HG03460 (cell line): Measurements from ENCODE around the gene TMEM60.
"Not testable (repeated sequence)": the region's sequence is repeated elsewhere in the genome, so short reads cannot be mapped to it uniquely, and the experiment has no call there.

Experiments
- ATAC-seq: cut with Tn5 transposase; IDR thresholded peaks from one replicate; pipeline ENCODE4 v1.9.1; 2021; ENCODE audit not compliant: unreplicated experiment

Gene TMEM60, protein sequence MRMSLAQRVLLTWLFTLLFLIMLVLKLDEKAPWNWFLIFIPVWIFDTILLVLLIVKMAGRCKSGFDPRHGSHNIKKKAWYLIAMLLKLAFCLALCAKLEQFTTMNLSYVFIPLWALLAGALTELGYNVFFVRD

DNA sequence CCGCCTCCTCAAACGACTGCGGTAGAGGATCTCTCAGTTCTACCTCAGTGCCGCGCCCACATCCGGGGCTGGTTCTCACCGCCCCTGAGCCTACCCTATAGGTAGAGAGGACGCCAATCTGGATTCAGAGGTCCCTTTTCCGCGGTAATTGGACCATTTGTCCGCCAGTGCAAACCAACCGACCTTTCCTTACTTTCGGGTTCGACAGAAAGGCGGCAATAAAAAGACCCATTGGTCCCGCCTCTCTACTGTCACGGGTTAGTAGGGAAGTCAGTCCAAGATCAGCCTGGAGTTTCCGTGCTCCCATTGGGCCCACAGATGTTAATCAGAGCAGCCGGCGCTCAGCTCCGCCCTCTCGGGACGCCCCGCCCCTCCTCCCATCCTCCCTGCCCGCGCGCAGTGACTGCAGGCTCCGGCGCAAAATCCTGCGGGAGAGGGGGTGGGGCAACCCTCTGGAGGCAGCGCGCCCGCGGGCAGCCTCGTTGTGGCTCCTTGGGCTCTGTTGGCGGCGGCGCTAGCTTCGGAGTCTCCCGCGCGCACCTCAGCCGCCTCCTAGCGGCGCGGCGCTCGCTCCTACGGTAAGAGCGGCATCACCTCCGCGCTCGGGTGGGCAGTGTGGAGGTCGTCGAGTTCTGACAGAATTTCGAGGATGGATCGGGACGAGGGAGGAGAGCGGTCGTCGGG lies at the start of gene TMEM60, which contains the start of gene PHTF2:
TMEM60 (minus strand) TSS at position 41 of the 684 bp plus-strand sequence. CDS start 4,061 bp downstream, outside the sequence.
PHTF2 (plus strand) TSS at position 380 of the 684 bp plus-strand sequence.
- ATAC-seq: peak; percentile 91

DNA sequence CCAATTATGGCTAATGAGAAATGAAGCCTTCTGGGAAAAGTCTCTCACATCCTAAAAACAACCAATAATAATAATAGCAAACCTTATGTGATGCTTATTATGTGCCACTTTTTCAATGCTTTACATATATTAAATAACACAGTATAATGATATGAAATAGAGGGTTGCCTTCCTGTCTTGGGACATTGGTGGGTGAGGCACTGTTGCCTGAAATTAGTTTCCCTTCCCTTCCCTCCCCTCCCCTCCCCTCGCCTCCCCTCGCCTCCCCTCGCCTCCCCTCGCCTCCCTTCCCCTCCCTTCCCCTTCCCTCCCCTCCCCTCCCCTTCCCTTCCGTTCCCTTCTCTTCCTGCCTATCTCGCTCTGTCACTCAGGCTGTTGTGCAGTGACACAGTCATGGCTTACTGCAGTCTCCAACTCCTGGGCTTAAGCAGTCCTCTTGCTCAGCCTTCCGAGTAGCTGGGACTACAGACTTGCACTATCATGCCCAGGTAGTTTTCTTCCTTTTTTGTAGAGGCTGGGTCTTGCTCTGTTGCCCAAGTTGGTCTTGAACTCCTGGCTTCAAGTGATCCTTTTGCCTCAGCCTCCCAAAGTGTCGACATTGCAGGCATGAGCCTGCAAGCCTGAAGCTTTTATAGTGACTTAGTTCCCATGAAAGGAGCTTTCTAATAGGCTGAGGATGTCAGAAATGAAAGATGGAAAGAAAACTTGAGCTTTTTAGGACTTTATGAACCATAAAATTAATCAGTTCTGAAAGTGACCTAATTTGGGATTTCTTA lies 48.3 kb upstream of the TMEM60 start:
- no peak for ATAC-seq

DNA sequence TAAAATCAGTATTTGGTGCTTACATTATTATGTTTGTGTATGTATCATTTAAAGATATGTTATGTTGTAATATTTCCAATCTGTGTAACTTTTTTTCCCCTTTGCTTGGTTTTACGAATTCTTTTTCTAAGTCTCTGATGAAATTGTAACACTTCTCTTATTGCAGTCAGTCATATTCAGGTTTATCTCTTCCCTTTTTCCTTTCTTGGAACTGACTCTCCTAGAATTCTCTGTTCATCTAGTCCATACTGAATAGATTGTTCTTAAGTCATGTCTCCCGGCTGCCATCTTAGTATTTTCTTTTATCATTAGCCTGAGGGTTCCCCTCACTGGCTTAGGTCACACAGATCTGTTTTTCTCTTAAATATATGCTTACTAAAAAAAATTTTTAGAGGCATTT lies 45.0 kb upstream of the TMEM60 start:
- no peak for ATAC-seq

DNA sequence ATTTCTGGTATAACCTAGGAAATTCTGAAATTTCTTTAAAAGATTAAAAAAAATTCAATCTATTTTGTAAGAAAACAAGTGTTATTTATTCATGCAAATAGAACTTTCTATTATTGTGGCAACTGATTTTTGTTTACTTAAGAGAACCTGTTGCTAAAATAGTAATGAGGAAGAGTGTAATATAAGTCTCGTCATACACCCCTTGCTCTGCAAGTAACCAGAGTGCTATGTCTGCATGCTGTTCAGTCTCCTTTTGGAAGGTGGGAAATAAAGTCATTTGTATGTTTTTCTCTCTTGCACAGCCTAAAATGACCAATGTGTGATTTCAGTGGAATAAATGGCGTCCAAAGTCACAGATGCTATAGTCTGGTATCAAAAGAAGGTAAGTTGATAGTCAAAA lies 41.7 kb upstream of the TMEM60 start:
- ATAC-seq: no peak

DNA sequence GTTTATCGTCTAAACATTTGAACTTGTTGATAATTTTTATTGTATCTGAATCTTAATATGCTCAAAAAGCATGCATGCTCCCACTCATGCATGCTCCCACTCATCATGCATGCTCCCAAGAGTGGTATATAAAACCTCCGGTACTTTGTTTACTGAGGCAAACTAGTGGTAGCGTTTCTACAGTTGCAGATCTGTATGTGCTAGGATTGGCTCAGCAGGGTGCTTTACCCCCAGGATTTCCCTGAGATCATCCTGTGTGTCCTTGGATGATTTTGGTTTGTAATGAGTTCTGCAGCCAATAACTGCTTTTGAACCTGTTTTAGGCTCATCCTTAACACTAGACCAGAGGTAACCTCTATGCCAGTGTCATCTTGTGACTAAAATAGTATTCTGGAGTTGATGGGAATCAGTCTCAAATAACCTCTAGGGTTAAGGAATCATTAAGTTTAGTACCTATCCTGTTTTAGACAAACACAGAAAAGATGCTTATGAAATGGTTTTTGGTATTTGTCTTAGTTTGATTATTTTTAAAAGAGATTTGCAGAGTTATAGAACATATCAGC lies 40.8 kb upstream of the TMEM60 start:
- no peak for ATAC-seq

DNA sequence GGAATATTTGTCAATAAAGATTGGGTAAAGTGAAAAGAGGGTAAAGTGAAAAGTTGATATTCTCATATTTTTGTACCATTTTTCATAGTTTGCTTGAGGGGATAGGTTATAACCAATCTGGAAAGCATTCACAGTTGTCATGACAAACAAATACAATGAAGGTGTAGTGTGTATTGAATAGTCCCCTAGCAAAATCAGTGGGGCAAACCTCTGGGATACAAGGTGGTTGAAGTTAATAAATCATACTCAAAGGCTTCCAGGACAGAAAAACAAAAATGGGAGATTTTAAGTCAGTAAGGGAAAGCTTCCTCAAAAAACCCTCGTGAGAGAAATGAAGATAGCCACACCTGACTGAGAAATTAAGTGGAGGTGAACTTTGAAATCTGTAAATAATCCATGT lies 39.7 kb upstream of the TMEM60 start:
- no peak for ATAC-seq

DNA sequence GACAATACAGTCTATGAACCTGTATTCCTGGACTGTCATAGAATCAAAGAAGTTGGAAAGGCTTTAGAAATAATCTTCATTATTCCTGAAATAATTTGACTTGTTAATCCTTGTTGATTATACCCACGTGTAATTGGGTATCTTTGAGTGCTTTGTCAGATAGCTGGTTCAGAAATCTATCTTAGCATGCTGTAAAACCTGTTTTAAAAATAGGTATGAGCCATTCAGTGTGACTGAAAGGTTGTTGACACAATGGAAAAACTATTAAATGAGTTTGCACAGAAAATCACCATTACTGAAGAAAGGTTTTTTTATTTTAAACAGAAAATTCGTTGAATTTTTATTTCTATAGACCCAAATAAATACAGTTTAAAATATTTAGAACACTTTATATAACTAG lies 39.0 kb upstream of the TMEM60 start:
- ATAC-seq: no peak

DNA sequence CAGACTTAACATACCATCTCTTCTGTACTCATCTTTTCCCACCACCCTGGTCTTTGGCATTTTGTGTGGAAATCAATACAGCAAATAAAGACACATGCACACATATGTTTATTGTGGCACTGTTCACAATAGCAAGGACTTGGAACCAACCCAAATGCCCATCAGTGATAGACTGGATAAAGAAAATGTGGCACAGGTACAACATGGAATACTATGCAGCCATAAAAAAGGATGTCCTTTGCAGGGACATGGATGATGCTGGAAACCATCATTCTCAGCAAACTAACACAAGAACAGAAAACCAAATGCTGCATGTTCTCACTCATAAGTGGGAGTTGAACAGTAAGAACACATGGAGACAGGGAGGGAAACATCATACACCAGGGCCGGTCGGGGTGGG lies 38.2 kb upstream of the TMEM60 start:
- not testable (repeated sequence) for ATAC-seq

DNA sequence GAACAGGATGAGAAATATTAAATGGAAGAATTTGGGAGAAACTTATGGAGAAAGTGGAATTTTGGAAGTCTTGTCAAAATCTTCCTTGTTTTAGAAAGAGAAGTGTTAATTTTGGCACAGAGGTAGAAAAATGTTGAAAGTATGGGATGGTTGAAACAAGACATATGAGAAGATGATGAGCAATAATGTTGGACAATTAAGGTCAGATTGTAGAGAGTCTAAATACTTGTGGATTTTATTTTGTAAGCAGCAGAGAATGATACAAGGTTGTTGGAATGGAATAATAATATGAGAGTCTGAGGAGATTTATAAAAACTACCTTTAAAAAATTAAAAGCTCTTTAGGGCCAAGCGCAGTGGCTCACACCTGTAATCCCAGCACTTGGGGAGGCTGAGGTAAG lies 34.9 kb upstream of the TMEM60 start:
- no peak for ATAC-seq

DNA sequence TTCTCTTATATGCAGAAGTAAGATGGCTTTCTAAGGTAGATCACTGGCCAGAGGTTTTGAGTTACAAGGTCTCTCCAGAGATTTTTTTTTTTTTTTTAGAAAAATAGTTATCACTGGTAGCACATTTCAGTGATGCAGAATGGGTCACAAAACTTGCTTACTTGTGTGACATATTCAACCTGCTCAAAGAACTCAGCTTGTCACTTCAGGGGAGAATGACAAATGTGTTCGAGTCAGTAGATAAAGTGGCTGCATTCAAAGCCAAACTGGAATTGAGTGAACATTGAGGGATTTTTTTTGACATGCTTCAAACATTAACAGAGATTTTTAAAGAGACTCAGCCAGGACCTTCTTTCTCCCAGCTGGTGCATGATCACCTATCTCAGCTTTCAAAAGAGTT lies 33.7 kb upstream of the TMEM60 start:
- ATAC-seq: no peak

DNA sequence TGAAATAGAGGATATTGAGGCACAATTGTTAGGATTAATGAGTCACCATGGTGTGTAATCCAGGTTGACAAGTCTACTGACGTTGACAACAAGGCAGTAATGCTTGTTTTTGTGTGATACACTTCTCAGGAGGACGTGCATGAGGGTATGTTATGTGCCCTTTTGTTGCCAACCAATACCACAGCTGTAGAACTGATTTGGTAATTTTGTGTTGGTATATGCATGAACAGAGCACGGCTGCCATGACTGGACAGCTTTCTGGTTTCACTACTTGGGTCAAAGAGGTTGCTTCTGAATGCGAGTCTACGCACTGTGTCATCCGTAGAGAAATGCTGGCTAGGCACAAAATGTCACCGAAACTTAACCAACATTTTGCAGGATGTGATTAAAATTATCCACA lies 33.2 kb upstream of the TMEM60 start:
- no peak for ATAC-seq

DNA sequence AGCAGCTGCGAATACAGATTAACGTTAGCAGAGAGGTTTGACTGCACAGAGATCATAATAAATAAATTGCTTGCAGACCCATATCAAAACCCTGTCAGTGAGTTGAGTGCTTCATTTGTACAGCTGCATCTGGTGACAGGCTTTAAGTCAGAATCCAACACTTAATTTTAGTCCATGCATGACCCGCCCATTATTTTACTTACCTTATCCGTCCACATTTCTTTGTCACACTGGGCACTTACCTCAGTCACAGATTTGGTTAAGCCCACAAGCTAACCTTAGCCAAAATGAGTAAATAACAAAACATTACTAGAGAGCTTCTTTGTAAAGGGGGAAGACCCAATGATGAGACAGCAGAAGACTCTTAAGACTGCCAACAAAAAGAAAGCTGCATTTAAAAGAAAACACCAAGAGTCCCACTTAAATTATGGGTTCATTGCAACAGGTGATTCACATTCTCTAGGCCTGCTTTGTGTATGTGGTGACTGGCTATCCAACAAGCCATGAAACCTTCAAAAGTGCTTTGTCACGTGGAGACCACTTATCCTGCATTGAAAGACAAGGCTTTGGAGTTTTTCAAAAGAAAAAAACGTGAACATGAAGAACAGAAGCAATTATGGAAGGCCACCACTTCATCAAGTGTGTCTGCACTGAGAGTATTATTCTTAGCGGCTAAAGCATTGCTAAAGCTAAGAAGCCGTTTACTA lies 32.6 kb upstream of the TMEM60 start:
- no peak for ATAC-seq

DNA sequence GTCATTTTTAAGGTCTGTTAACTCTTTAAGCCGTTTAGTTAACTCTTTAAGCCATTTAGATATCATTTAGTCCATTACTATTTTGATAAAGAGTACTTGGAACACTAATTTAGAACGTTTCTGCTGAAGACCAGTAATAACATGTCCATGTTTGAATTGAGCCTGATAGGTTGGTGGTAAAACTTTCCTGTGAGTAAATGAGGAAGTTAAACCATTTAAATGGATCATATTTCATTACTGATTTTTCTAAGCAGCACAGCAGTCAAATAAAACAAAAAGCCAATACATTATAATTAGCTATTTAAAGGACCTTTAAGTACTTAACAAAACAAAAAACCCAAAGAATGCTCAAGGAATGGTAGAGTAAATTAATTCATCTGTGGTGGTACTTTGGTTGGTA lies 29.8 kb upstream of the TMEM60 start:
- ATAC-seq: no peak

DNA sequence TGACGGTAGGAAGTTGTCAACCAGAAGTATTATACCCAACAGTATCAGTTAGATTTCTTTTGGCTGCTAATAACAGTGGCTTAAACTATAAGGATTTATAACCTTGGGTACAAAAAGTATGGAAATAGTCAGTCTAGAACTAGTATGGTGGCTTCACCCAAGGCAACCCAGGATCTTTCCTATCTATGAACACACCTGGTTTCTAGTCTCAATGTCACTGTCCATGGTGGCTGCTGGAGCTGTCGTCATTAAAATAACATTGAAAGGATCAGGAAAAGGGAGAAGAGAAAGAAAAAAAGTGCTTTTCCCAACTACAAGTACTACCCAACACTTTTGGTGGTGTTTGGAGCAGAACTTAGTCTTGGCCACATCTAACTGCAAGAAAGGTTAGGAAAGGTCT lies 28.1 kb upstream of the TMEM60 start:
- ATAC-seq: no peak

DNA sequence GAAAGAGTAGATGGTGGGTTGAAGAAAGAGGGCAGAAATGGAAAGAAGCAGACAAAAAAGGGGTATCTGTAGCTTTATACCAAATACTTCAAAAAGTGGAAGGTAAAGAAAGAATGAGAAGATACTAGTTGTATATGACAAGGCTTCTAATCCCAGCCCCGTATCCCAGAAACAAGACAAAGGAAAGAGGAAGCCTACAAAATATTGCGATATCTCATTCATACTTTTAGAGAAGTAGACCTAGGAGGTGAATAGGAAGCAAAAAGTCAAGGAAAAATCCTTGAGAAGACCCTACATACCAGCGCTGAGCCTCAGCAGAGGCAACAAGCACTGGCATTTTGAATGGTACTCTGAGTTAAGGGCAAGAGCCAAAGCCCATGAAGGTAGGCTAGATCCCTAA lies 26.9 kb upstream of the TMEM60 start:
- ATAC-seq: no peak

DNA sequence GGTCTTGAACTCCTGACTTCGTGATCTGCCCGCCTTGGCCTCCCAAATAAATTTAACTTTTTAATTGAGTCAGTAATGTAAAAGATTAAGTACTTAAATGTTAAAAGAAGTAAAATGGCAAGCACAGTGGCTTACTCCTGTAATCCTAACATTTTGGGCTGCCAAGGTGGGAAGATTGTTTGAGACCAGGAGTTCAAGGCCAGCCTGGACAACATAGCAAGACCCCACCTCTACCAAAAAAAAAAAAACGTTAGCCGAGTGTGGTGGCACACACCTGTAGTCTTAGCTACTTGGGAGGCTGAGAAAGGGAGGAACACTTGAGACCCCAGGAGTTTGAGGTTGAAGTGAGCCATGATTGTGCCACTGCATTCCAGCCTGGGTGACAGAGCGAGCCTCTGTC lies 26.4 kb upstream of the TMEM60 start:
- no peak for ATAC-seq

DNA sequence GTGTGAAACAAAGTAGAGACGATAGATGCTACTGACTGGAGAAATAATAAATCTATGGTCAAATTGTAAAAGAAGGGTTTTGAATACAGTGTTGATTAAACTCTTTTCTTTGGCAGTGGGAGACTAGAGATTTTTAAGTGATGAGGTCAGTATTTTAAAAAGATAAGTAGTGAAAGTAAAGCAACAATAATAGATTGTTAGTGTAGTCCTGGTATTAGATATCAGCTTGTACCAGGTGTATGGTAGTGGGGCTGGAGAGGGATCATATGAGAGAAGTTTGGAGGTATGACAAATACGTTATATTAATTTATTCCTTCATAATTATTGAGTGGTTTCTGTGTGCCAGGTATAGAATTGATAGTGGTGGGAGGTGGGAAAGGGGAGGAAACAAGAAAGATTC lies 25.6 kb upstream of the TMEM60 start:
- ATAC-seq: peak; percentile 31

DNA sequence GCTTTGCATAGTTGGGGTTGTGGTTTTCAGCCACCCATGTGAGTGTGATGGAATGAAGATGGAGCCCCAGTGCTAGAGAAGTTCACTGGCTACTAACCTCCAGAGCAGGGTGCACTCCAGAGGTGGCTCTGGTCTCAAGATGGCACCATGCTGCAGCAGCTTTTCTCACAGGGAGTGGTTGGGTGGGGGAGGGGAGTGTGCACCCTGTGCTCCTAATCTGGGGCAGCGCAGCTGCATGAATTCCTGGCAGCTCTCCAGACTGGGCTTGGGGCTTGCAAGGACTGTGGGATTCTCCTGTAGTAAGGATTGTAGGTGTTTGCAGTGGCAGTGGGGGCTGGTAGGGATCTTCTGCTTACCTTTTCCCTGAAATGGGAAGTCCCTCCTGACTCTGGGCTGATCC lies 24.0 kb upstream of the TMEM60 start:
- no peak for ATAC-seq

DNA sequence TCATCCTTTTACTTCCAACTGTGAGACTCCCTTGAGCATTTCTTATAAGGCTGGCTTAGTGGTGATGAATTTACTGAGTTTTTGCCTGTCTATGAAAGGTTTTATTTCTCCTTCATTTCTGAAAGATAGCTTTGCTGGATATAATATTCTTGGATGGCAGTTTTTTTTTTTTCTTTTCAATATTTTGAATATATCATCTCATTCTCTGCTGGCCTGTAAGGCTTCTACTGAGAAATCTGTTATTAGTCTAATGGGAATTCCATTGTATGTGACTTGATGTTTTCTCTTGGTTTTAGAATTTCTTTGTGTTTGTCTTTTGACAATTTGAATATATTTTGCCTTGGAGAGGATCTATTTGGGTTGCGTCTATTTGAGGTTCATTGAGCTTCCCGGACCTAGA lies 22.7 kb upstream of the TMEM60 start:
- ATAC-seq: no peak

DNA sequence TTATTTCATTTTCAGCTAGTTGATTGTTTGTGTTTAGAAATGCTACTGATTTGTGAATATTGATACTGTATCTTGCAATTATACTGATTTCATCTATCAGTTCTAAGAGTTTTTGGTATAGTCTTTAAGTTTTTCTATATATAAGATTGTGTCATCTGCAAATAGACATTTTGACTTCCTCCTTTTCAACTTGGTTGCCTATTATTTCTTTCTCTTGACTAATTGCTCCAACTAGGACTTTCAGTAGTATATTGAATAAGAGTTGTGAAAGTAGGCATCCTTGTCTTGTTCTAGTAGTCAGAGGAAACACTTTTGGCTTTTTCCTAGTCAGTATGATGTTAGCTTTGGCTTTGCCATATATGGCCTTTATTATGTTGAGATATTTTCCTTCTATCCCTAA lies 20.8 kb upstream of the TMEM60 start:
- no peak for ATAC-seq

DNA sequence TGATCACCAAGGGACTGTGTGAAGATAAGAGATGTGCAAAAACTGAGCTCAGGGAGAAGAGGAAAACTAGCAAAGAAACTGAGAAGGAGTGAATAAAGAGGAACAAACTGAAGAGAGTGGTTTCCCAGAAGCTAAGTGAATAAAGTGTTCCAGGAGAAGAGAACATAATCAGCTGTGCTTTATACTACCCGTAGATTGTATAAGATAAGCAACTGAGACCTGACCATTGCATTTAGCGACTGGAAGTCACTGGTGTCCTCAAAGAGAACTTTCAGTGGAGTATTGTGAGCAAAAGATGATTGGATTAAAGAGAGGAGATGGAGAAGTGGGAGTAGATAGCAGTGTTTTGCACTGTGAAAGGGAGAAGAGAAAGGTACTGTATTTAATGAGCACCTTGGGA lies 14.9 kb upstream of the TMEM60 start:
- ATAC-seq: no peak
